GM13976 (cell line): ENCODE results near the gene SCT.
"Not testable (repeated sequence)": the region's sequence is repeated elsewhere in the genome, so short reads cannot be mapped to it uniquely, and the experiment has no call there.

Experiments
- DNase-seq: peaks from one replicate; pipeline ENCODE4 v3.0.0; 2012; ENCODE audit warnings: low spot score
- CTCF ChIP-seq: IDR thresholded peaks from 2 replicates; pipeline ENCODE4 v1.5.1; 2012; ENCODE audit warnings: borderline replicate concordance, mild to moderate bottlenecking; ENCODE audit not compliant: insufficient read depth; ENCODE audit errors: extremely low read depth, missing control alignments, control extremely low read depth
- in situ Hi-C: fragments of 300-500 bp; cut with MboI; formaldehyde crosslinking; loops from one replicate; pipeline ENCODE4 v1.12.0; 2022; ENCODE audit warnings: low sequenced_read_pairs, mixed read lengths, inconsistent platforms; ENCODE audit not compliant: unreplicated experiment

The SCT gene

GRCh38 chr11:655036-655726, 28.2 kb upstream of the SCT start:
- in situ Hi-C loops: no loop called here
- no peak for DNase-seq
- no peak for TF ChIP-seq CTCF

GRCh38 chr11:654444-654843, 27.5 kb upstream of the SCT start:
- in situ Hi-C loops, DNase-seq: not testable (repeated sequence)

GRCh38 chr11:653837-654236, 26.9 kb upstream of the SCT start:
- no peak for DNase-seq
- in situ Hi-C loops: no loop called here
- no peak for TF ChIP-seq CTCF

GRCh38 chr11:653136-653535, 26.2 kb upstream of the SCT start:
- in situ Hi-C loops: not testable (repeated sequence)

GRCh38 chr11:650482-650881, 23.5 kb upstream of the SCT start:
- TF ChIP-seq CTCF: no peak
- in situ Hi-C loops: no loop called here
- no peak for DNase-seq

More at GRCh38 chr11:653136-653535, 26.2 kb upstream of the SCT start:
- not testable (repeated sequence) for DNase-seq

GRCh38 chr11:647672-648158, 20.7 kb upstream of the SCT start:
- DNase-seq, in situ Hi-C loops: not testable (repeated sequence)

- in situ Hi-C loops: no loop called here
- DNase-seq: peak; percentile 36
- no peak for TF ChIP-seq CTCF
Measured at GRCh38 chr11:646214-646613, 19.2 kb upstream of the SCT start.

GRCh38 chr11:645536-645935, 18.6 kb upstream of the SCT start:
- in situ Hi-C loops: no loop called here
- peak; percentile 57 for DNase-seq
- no peak for TF ChIP-seq CTCF
